GM12878 (cell line): Measurements from ENCODE around the gene RBX1. TPM values are rescaled to one million over a fixed set of nuclear protein-coding genes. Genes with fewer than 3 reads are reported as not detected.

Source experiments
- CBFB ChIP-seq: IDR thresholded peaks from 2 replicates; pipeline ENCODE4 v1.6.1; 2016; ENCODE audit warnings: antibody characterized with exemption, low read depth
- CBX3 ChIP-seq: fragments of 200-600 bp; sonication (generic); IDR thresholded peaks from 2 replicates; pipeline ENCODE4 v1.6.1; 2016; ENCODE audit warnings: low read depth, borderline replicate concordance
- EGR1 ChIP-seq, 2 experiments: IDR thresholded peaks; 1 replicate in 1 of 2; 2 replicates in 1 of 2; pipeline ENCODE4 v1.6.1; 2011 to 2012; ENCODE audit warnings: low read depth in 2 of 2, low read length in 2 of 2, borderline replicate concordance in 1 of 2, mild to moderate bottlenecking in 1 of 2, moderate library complexity in 1 of 2
- GATAD2B ChIP-seq: fragments of 450-650 bp; conservative IDR thresholded peaks from 2 replicates; pipeline ENCODE4 v1.6.1; 2017; ENCODE audit warnings: low read depth, mild to moderate bottlenecking, moderate library complexity
- LARP7 ChIP-seq: fragments of 450-650 bp; IDR thresholded peaks from 2 replicates; pipeline ENCODE4 v1.6.1; 2017; ENCODE audit warnings: mild to moderate bottlenecking
- NBN ChIP-seq: fragments of 450-650 bp; IDR thresholded peaks from 2 replicates; pipeline ENCODE4 v1.6.1; 2016
- NFIC ChIP-seq: IDR thresholded peaks from 2 replicates; pipeline ENCODE4 v1.6.1; 2012; ENCODE audit warnings: low read depth, mild to moderate bottlenecking, inconsistent platforms, low read length, moderate library complexity
- NFYB ChIP-seq: IDR thresholded peaks from 2 replicates; pipeline ENCODE4 v1.6.1; 2011; ENCODE audit warnings: low read depth, mild to moderate bottlenecking, low read length, improper control_type of control experiment, moderate library complexity; ENCODE audit not compliant: insufficient read depth
- NR2C1 ChIP-seq: fragments of 450-650 bp; IDR thresholded peaks from 2 replicates; pipeline ENCODE4 v1.6.1; 2017; ENCODE audit warnings: antibody characterized with exemption, mild to moderate bottlenecking, moderate library complexity
- POLR2AphosphoS5 ChIP-seq: IDR thresholded peaks from 2 replicates; pipeline ENCODE4 v1.6.1; 2011; ENCODE audit warnings: mild to moderate bottlenecking, low read length, inconsistent platforms
- RB1 ChIP-seq: fragments of 450-650 bp; formaldehyde crosslinking; IDR thresholded peaks from 2 replicates; pipeline ENCODE4 v1.6.1; 2017; ENCODE audit warnings: mild to moderate bottlenecking, borderline replicate concordance
- SIN3A ChIP-seq: IDR thresholded peaks from 2 replicates; pipeline ENCODE4 v1.6.1; 2012; ENCODE audit warnings: low read depth, low read length, improper control_type of control experiment
- SMAD1 ChIP-seq: fragments of 450-650 bp; IDR thresholded peaks from 2 replicates; pipeline ENCODE4 v1.6.1; 2018; ENCODE audit warnings: mild to moderate bottlenecking, low read depth; ENCODE audit not compliant: partially characterized antibody
- TAF1 ChIP-seq: IDR thresholded peaks from 2 replicates; pipeline ENCODE4 v1.6.1; 2011; ENCODE audit warnings: mild to moderate bottlenecking, low read depth, low read length, borderline replicate concordance
- TCF7 ChIP-seq: IDR thresholded peaks from 2 replicates; pipeline ENCODE4 v1.6.1; 2014; ENCODE audit warnings: antibody characterized with exemption, borderline replicate concordance
- polyA plus RNA-seq, 11 experiments: library from polyadenylated mRNA; depleted of rRNA in 4 of 11; unstranded in 6 of 11; stranded (reverse) in 5 of 11; fragments of >200 nt; fragmentation: Nextera tagmentation in 4 of 11; fragmentation: Illumina TruSeq in 1 of 11; extraction: Ambion mirVana in 4 of 11; extraction: Trizol in 1 of 11; gene quantifications; 1 replicate in 1 of 11; 2 replicates in 10 of 11; pipeline versions ENCODE4 v1.2.1 to v1.2.3, GENCODE V29; 2011 to 2016; ENCODE audit warnings: inconsistent platforms in 2 of 11, missing spikeins in 2 of 11, low read depth in 1 of 11
- total RNA-seq, 4 experiments: library from RNA; depleted of rRNA in 3 of 4; stranded (reverse); fragments of >200 nt in 3 of 4; fragmentation: Illumina TruSeq in 1 of 4; extraction: Trizol in 1 of 4; gene quantifications; 2 replicates each; pipeline versions ENCODE4 v1.2.1 to v1.2.3, GENCODE V29; 2013 to 2021
- TF ChIP-seq, protein P1 (sequence below): fragments of 450-650 bp; IDR thresholded peaks from 2 replicates; pipeline ENCODE4 v1.6.1; 2016; ENCODE audit warnings: mild to moderate bottlenecking
- TF ChIP-seq, protein P2 (sequence below): IDR thresholded peaks from 2 replicates; pipeline ENCODE4 v1.6.1; 2011; ENCODE audit warnings: low read depth, low read length, improper control_type of control experiment, borderline replicate concordance
- TF ChIP-seq, protein P3 (sequence below): IDR thresholded peaks from 2 replicates; pipeline ENCODE4 v1.6.1; 2011; ENCODE audit warnings: borderline replicate concordance, low read depth, mild to moderate bottlenecking, moderate library complexity, low read length; ENCODE audit not compliant: insufficient read depth, poor library complexity, severe bottlenecking
- TF ChIP-seq, protein P4 (sequence below): IDR thresholded peaks from 2 replicates; pipeline ENCODE4 v1.6.1; 2012; ENCODE audit warnings: mild to moderate bottlenecking, low read depth, low read length
- TF ChIP-seq, protein P5 (sequence below), 3 experiments: IDR thresholded peaks in 2 of 3; conservative IDR thresholded peaks in 1 of 3; 2 replicates each; pipeline ENCODE4 v1.5.1; 2011; ENCODE audit warnings: low read depth in 3 of 3, low read length in 3 of 3, mild to moderate bottlenecking in 3 of 3, control low read depth in 2 of 3, moderate library complexity in 2 of 3, inconsistent platforms in 1 of 3, mixed read lengths in 1 of 3; ENCODE audit not compliant: control insufficient read depth in 2 of 3, insufficient read depth in 1 of 3; ENCODE audit errors: extremely low read depth in 1 of 3

Gene RBX1
- total and polyA plus RNA-seq, 10 of the 15 experiments (the other 5 are each of a cell fraction or from before 2014, with no cell fraction given), result 71.2 to 468 (median 184) TPM

DNA sequence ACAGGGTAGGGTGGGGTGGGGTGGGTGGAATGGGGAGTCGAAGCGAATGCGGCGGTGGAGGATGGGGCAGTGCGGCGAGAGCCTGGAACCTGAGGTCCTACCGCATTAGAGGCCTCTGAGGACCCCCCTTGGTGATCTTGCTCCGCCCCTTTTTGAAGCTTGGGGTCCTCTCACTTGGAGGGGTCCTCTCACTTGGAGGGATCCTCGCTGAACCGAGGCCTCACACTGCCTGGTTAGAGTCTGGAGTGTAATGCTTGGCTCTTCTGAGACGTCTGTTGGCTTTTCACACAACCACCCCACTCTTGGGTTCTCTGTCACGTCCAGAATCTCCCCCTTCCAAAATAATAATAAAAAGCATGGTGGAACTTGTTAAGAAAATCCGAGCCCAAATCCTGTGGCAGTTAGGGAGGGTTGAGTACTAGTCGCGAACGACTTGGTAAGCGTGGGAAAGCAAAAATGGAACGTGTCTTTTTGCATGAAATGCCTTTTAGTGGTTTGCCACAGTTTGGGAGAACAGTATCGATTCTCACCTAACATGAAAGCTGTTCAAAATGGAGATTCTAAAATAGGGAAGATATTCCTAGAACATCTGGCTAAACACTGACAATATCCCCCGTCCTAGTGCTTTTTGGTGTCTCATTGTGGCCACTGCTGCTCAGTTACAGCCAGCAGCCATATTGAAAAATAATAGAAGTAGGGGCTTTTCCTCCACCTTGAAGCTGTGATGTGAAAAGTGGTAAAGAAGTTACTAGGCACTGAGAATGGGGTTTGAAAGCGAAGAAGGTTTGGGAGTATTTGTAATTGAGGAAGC lies 822 bp downstream of the RBX1 start (continued):
- TF ChIP-seq, protein P1, sequence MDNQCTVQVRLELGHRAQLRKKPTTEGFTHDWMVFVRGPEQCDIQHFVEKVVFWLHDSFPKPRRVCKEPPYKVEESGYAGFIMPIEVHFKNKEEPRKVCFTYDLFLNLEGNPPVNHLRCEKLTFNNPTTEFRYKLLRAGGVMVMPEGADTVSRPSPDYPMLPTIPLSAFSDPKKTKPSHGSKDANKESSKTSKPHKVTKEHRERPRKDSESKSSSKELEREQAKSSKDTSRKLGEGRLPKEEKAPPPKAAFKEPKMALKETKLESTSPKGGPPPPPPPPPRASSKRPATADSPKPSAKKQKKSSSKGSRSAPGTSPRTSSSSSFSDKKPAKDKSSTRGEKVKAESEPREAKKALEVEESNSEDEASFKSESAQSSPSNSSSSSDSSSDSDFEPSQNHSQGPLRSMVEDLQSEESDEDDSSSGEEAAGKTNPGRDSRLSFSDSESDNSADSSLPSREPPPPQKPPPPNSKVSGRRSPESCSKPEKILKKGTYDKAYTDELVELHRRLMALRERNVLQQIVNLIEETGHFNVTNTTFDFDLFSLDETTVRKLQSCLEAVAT, result peak; percentile 49; the same call in 1 of the 2 replicates
- 0 out of 2 replicates have a peak, but pooled peaks have one; percentile 15 for TF ChIP-seq LARP7
- 0 out of 2 replicates have a peak, but pooled peaks have one; percentile 73 for TF ChIP-seq NBN
- TF ChIP-seq, protein P2, sequence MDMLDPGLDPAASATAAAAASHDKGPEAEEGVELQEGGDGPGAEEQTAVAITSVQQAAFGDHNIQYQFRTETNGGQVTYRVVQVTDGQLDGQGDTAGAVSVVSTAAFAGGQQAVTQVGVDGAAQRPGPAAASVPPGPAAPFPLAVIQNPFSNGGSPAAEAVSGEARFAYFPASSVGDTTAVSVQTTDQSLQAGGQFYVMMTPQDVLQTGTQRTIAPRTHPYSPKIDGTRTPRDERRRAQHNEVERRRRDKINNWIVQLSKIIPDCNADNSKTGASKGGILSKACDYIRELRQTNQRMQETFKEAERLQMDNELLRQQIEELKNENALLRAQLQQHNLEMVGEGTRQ, result no peak
- no peak for TF ChIP-seq NFIC
- peak; percentile 82 for TF ChIP-seq TAF1
- peak; percentile 53; the same call in 1 of the 2 replicates for TF ChIP-seq GATAD2B
- TF ChIP-seq SMAD1, result no peak
- TF ChIP-seq, protein P3, sequence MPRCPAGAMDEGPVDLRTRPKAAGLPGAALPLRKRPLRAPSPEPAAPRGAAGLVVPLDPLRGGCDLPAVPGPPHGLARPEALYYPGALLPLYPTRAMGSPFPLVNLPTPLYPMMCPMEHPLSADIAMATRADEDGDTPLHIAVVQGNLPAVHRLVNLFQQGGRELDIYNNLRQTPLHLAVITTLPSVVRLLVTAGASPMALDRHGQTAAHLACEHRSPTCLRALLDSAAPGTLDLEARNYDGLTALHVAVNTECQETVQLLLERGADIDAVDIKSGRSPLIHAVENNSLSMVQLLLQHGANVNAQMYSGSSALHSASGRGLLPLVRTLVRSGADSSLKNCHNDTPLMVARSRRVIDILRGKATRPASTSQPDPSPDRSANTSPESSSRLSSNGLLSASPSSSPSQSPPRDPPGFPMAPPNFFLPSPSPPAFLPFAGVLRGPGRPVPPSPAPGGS, result no peak
- peak; percentile 89 for TF ChIP-seq POLR2AphosphoS5
- TF ChIP-seq, protein P4, sequence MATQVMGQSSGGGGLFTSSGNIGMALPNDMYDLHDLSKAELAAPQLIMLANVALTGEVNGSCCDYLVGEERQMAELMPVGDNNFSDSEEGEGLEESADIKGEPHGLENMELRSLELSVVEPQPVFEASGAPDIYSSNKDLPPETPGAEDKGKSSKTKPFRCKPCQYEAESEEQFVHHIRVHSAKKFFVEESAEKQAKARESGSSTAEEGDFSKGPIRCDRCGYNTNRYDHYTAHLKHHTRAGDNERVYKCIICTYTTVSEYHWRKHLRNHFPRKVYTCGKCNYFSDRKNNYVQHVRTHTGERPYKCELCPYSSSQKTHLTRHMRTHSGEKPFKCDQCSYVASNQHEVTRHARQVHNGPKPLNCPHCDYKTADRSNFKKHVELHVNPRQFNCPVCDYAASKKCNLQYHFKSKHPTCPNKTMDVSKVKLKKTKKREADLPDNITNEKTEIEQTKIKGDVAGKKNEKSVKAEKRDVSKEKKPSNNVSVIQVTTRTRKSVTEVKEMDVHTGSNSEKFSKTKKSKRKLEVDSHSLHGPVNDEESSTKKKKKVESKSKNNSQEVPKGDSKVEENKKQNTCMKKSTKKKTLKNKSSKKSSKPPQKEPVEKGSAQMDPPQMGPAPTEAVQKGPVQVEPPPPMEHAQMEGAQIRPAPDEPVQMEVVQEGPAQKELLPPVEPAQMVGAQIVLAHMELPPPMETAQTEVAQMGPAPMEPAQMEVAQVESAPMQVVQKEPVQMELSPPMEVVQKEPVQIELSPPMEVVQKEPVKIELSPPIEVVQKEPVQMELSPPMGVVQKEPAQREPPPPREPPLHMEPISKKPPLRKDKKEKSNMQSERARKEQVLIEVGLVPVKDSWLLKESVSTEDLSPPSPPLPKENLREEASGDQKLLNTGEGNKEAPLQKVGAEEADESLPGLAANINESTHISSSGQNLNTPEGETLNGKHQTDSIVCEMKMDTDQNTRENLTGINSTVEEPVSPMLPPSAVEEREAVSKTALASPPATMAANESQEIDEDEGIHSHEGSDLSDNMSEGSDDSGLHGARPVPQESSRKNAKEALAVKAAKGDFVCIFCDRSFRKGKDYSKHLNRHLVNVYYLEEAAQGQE, result no peak
- 0 out of 2 replicates have a peak, but pooled peaks have one; percentile 56 for TF ChIP-seq NFYB
- TF ChIP-seq, protein P5, sequence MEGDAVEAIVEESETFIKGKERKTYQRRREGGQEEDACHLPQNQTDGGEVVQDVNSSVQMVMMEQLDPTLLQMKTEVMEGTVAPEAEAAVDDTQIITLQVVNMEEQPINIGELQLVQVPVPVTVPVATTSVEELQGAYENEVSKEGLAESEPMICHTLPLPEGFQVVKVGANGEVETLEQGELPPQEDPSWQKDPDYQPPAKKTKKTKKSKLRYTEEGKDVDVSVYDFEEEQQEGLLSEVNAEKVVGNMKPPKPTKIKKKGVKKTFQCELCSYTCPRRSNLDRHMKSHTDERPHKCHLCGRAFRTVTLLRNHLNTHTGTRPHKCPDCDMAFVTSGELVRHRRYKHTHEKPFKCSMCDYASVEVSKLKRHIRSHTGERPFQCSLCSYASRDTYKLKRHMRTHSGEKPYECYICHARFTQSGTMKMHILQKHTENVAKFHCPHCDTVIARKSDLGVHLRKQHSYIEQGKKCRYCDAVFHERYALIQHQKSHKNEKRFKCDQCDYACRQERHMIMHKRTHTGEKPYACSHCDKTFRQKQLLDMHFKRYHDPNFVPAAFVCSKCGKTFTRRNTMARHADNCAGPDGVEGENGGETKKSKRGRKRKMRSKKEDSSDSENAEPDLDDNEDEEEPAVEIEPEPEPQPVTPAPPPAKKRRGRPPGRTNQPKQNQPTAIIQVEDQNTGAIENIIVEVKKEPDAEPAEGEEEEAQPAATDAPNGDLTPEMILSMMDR (IDR thresholded peaks at IDR 0.05 in 2 of 3, conservative IDR thresholded peaks at IDR 0.05 in 1 of 3; ENCODE audit: control insufficient read depth in 2 of 3, extremely low read depth in 1 of 3, insufficient read depth in 1 of 3, low read depth in 3 of 3, low read length in 3 of 3), result no peak
- TF ChIP-seq NR2C1, result no peak
- TF ChIP-seq CBX3, result no peak
- no peak for TF ChIP-seq TCF7
- no peak for TF ChIP-seq RB1
- TF ChIP-seq EGR1 (IDR thresholded peaks at IDR 0.05; ENCODE audit: borderline replicate concordance in 1 of 2, low read depth in 2 of 2, low read length in 2 of 2), result no peak
- TF ChIP-seq SIN3A, result 0 out of 2 replicates have a peak, but pooled peaks have one; percentile 27
- peak; percentile 10; the same call in 1 of the 2 replicates for TF ChIP-seq CBFB
